Measurements from ENCODE around the gene MS4A4A. TPM values are rescaled to one million over a fixed set of nuclear protein-coding genes. Genes with fewer than 3 reads are reported as not detected.

Gene MS4A4A
- total and polyA plus RNA-seq, 2 of the 4 experiments (the other 2 are of a cell fraction) = not detected

DNA sequence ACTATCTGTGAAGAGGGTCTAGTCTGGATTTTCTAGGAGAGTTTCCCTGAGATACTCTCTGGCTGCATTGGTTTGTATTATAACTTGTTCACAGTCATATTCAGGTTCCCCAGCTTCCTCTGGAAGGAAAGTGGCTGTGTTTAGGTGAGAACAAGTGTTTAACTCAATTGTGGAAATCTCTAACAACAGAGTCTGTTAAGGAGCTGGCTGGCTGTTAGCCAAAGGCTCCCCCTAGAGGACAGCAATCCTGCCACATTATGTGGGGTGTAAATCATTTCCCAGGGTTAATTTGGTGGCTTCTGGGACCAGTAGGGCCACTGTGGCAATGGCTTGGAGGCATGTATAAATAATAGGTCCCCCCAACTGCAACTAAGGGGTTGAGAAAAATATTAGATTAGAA is 65.0 kb downstream of the MS4A4A start:
- H3K79me1 ChIP-seq (ENCODE audit: low read depth in 1 of 2, low read length in 2 of 2) = no peaks in the 10 kb centered on the region
- H3K9me3 ChIP-seq (ENCODE audit: control insufficient read depth, insufficient read depth, low read length) = peaks cover 4% of the 10 kb centered on the region; the same call in 1 of the 2 replicates
- in situ Hi-C loops (cut with MboI; ENCODE audit: low sequenced_read_pairs) (no loop called here), dilution Hi-C loops (cut with HindIII; ENCODE audit: low sequenced_read_pairs, unreplicated experiment) (no loop called here), intact Hi-C loops (cut with micrococcal nuclease) (no loop called here)
- H4K8ac ChIP-seq (ENCODE audit: low read depth in 2 of 2, low read length in 2 of 2) = no peak overlapping the region
- no peak overlapping the region for H2AFZ ChIP-seq (replicated peaks; ENCODE audit: low read length, poor library complexity)
- TF ChIP-seq, protein P1, sequence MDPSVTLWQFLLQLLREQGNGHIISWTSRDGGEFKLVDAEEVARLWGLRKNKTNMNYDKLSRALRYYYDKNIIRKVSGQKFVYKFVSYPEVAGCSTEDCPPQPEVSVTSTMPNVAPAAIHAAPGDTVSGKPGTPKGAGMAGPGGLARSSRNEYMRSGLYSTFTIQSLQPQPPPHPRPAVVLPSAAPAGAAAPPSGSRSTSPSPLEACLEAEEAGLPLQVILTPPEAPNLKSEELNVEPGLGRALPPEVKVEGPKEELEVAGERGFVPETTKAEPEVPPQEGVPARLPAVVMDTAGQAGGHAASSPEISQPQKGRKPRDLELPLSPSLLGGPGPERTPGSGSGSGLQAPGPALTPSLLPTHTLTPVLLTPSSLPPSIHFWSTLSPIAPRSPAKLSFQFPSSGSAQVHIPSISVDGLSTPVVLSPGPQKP (IDR thresholded peaks at IDR 0.05; ENCODE audit: borderline replicate concordance, low read depth, low read length) = no peak
- TF ChIP-seq, protein P2, sequence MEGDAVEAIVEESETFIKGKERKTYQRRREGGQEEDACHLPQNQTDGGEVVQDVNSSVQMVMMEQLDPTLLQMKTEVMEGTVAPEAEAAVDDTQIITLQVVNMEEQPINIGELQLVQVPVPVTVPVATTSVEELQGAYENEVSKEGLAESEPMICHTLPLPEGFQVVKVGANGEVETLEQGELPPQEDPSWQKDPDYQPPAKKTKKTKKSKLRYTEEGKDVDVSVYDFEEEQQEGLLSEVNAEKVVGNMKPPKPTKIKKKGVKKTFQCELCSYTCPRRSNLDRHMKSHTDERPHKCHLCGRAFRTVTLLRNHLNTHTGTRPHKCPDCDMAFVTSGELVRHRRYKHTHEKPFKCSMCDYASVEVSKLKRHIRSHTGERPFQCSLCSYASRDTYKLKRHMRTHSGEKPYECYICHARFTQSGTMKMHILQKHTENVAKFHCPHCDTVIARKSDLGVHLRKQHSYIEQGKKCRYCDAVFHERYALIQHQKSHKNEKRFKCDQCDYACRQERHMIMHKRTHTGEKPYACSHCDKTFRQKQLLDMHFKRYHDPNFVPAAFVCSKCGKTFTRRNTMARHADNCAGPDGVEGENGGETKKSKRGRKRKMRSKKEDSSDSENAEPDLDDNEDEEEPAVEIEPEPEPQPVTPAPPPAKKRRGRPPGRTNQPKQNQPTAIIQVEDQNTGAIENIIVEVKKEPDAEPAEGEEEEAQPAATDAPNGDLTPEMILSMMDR (conservative IDR thresholded peaks at IDR 0.05; ENCODE audit: low read depth, low read length) = peak; percentile 26; the same call in 1 of the 2 replicates
- H4K5ac ChIP-seq (ENCODE audit: low read depth, low read length) = no peak overlapping the region
- H3K27ac ChIP-seq (ENCODE audit: insufficient read depth, low read length) = no peak overlapping the region
- no peak for ATAC-seq (ENCODE audit: low read depth)
- no peak overlapping the region for H2AK9ac ChIP-seq (replicated peaks; ENCODE audit: low read depth, low read length, poor library complexity)
- CTCF ChIA-PET = no interaction called here
- H3K4me3 ChIP-seq (ENCODE audit: insufficient read depth, low read depth, low read length) = no peak overlapping the region
- BruUV-seq (replicated peaks) = no TSS peak
- H2BK20ac ChIP-seq (ENCODE audit: low read depth, low read length) = no peak overlapping the region
- no peak overlapping the region for H3K56ac ChIP-seq (ENCODE audit: extremely low read depth, insufficient read depth, low read length)
- H3K36me3 ChIP-seq (ENCODE audit: control insufficient read depth, insufficient read depth, low read length) = no peaks in the 10 kb centered on the region
- no peak overlapping the region for H3K4me2 ChIP-seq (ENCODE audit: low read depth, low read length)
- no peaks in the 10 kb centered on the region for H3K27me3 ChIP-seq (ENCODE audit: control insufficient read depth, insufficient read depth, low read length)
- no peak overlapping the region for H2BK120ac ChIP-seq (ENCODE audit: low read depth, low read length)
- H3K9me1 ChIP-seq (ENCODE audit: insufficient read depth, low read length) = no peaks in the 10 kb centered on the region
- H3K9ac ChIP-seq (ENCODE audit: low read depth, low read length) = no peak overlapping the region
- POLR2A ChIA-PET (ENCODE audit: unreplicated experiment) = no interaction called here
- H2BK5ac ChIP-seq (ENCODE audit: low read depth, low read length, poor library complexity, severe bottlenecking) = no peak overlapping the region
- no peak for DNase-seq
- H2BK15ac ChIP-seq (ENCODE audit: low read depth, low read length) = no peak overlapping the region
- no peaks in the 10 kb centered on the region for H4K20me1 ChIP-seq (ENCODE audit: insufficient read depth, low read length)
- no peak overlapping the region for H3K14ac ChIP-seq (replicated peaks; ENCODE audit: low read depth, low read length)
- no peak overlapping the region for H3K4ac ChIP-seq (ENCODE audit: low read depth, low read length)
- H3K18ac ChIP-seq (ENCODE audit: low read depth, low read length) = no peak overlapping the region
- H4K91ac ChIP-seq (ENCODE audit: insufficient read depth, low read depth, low read length) = no peak overlapping the region
- no peak overlapping the region for H2AK5ac ChIP-seq (ENCODE audit: low read depth, low read length)
- H3K4me1 ChIP-seq (ENCODE audit: control insufficient read depth, insufficient read depth, low read length) = no peaks in the 10 kb centered on the region
- H3K23ac ChIP-seq (ENCODE audit: low read depth, low read length) = no peak overlapping the region

Measured in IMR-90 (cell line).